Smooth muscle cell of trachea (primary cell): ENCODE measurements around the gene PSMG1. TPM values are rescaled to one million over a fixed set of nuclear protein-coding genes. Genes with fewer than 3 reads are reported as not detected.

Experiments
- total RNA-seq: library from RNA; depleted of rRNA; stranded (reverse); fragments of >200 nt; gene quantifications from 2 replicates; pipeline ENCODE4 v1.2.1, GENCODE V29; 2014

PSMG1 gene, protein sequence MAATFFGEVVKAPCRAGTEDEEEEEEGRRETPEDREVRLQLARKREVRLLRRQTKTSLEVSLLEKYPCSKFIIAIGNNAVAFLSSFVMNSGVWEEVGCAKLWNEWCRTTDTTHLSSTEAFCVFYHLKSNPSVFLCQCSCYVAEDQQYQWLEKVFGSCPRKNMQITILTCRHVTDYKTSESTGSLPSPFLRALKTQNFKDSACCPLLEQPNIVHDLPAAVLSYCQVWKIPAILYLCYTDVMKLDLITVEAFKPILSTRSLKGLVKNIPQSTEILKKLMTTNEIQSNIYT
- total RNA-seq = 36.2 and 50.0 TPM in 2 replicates

DNA sequence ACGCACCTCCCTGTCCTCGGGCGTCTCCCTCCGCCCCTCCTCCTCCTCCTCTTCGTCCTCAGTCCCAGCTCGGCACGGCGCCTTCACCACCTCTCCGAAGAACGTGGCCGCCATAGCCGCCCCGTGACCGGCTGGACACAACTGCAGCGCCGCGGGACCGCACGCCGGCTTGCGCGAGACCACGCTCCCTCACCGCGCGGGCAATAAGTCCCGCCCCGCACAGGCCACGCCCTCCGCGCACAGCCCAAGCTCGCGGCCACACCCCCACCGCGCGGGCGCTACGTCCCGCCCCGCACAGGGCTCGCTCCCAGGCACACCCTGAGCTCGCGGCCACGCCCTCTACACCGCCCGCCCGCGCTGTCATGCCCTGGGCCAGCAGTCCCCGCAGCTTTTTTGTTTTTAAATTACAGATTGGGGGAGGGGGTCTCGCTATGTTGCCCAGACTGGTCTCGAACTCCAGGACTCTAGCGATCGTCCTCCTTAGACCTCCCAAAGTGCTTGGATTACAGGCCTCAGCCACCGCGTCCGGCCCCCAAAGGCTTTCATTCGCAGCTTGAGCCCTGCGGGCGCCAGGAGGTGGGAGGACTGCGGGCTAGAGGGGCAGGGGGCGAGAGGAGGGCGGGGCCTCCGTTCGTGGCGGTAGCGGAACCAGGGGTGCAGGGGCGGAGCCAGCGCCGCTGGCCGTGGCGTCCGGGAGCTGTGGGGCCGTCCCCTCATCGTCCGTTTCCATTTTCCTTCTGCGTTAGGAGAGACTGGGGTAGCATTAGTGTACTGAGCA is at the start of gene PSMG1:
TSS of gene PSMG1 (minus strand) at position 180 of the 778 bp plus-strand sequence. CDS start at position 114, 66 bp downstream.

Other genes with a start within 250 kb of the PSMG1 start
- gene BRWD1, start 130.2 kb upstream of the PSMG1 start, total RNA-seq = 48.5 and 60.9 TPM in 2 replicates
- gene HMGN1, start 165.6 kb upstream of the PSMG1 start, total RNA-seq = 143 and 303 TPM in 2 replicates